ENCODE data around the gene TTLL11.
A peak's percentile ranks its signal among the peaks of the same experiment; 100 is the strongest.
"Not testable (repeated sequence)": the region's sequence is repeated elsewhere in the genome, so short reads cannot be mapped to it uniquely, and the experiment has no call there.

Gene TTLL11

GRCh38 chr9:122080986-122081385 lies 12.1 kb downstream of the TTLL11 start:
- DNase-seq (ENCODE audit: low spot score): no peak

GRCh38 chr9:122078557-122078956 lies 14.6 kb downstream of the TTLL11 start:
- no peak for DNase-seq (ENCODE audit: low spot score)

- DNase-seq (ENCODE audit: low spot score): no peak
Measured at GRCh38 chr9:122076773-122077172, 16.3 kb downstream of the TTLL11 start.

GRCh38 chr9:122076117-122076516 lies 17.0 kb downstream of the TTLL11 start:
- no peak for DNase-seq (ENCODE audit: low spot score)

GRCh38 chr9:122075135-122076030 lies 17.7 kb downstream of the TTLL11 start:
- DNase-seq (ENCODE audit: low spot score): no peak

GRCh38 chr9:122071715-122072114 lies 21.4 kb downstream of the TTLL11 start:
- DNase-seq (ENCODE audit: low spot score): no peak

- no peak for DNase-seq (ENCODE audit: low spot score)
Measured at GRCh38 chr9:122070728-122071515, 22.2 kb downstream of the TTLL11 start.

- DNase-seq (ENCODE audit: low spot score): not testable (repeated sequence)
Measured at GRCh38 chr9:122066680-122067079, 26.4 kb downstream of the TTLL11 start.

- no peak for DNase-seq (ENCODE audit: low spot score)
Measured at GRCh38 chr9:122065923-122066629, 27.0 kb downstream of the TTLL11 start.

- no peak for DNase-seq (ENCODE audit: low spot score)
Measured at GRCh38 chr9:122060481-122060880, 32.6 kb downstream of the TTLL11 start.

- no peak for DNase-seq (ENCODE audit: low spot score)
Measured at GRCh38 chr9:122059955-122060324, 33.2 kb downstream of the TTLL11 start.

GRCh38 chr9:122059214-122059954 lies 33.7 kb downstream of the TTLL11 start:
- DNase-seq (ENCODE audit: low spot score): no peak

- DNase-seq (ENCODE audit: low spot score): no peak
Measured at GRCh38 chr9:122058709-122059108, 34.4 kb downstream of the TTLL11 start.

GRCh38 chr9:122058051-122058450 lies 35.1 kb downstream of the TTLL11 start:
- DNase-seq (ENCODE audit: low spot score): no peak

- no peak for DNase-seq (ENCODE audit: low spot score)
Measured at GRCh38 chr9:122057211-122057610, 35.9 kb downstream of the TTLL11 start.

- no peak for DNase-seq (ENCODE audit: low spot score)
Measured at GRCh38 chr9:122056484-122056883, 36.6 kb downstream of the TTLL11 start.

- no peak for DNase-seq (ENCODE audit: low spot score)
Measured at GRCh38 chr9:122055701-122056100, 37.4 kb downstream of the TTLL11 start.

- DNase-seq (ENCODE audit: low spot score): no peak
Measured at GRCh38 chr9:122053567-122054350, 39.3 kb downstream of the TTLL11 start.

GRCh38 chr9:122053064-122053463 lies 40.0 kb downstream of the TTLL11 start:
- no peak for DNase-seq (ENCODE audit: low spot score)

GRCh38 chr9:122051351-122052321 lies 41.5 kb downstream of the TTLL11 start:
- DNase-seq (ENCODE audit: low spot score): peak; percentile 39
